ENCODE data around the gene NTRK3. TPM values are rescaled to one million over a fixed set of nuclear protein-coding genes. Genes with fewer than 3 reads are reported as not detected.

NTRK3 gene
- total RNA-seq, 6 experiments from 2014 or later: 0.35 to 0.75 (median 0.46) TPM

- 80% methylated on average over 1 of the region's 1 CpG for WGBS (ENCODE audit: insufficient coverage, low coverage, low lambda C conversion rate, missing lambda C conversion rate)
- intact Hi-C loops (cut with DNase I): no loop called here
- Histone ChIP-seq H3K4me1 (no peaks in the 10 kb centered on the region), H3K27ac (no peak overlapping the region), H3K36me3 (no peaks in the 10 kb centered on the region), H3K9me3 (no peaks in the 10 kb centered on the region), H3K4me3 (no peak overlapping the region), H3K27me3 (peaks cover 0 to 3% of the 10 kb centered on the region in 2 donors)
- DNase-seq (no peak), ATAC-seq (no peak)
- TF ChIP-seq CTCF (IDR thresholded peaks at IDR 0.05) (no peak), POLR2A (IDR thresholded peaks at IDR 0.05) (no peak)
These were observed 437.8 kb downstream of the NTRK3 start for GRCh38 chr15:87818756-87819155.

DNA sequence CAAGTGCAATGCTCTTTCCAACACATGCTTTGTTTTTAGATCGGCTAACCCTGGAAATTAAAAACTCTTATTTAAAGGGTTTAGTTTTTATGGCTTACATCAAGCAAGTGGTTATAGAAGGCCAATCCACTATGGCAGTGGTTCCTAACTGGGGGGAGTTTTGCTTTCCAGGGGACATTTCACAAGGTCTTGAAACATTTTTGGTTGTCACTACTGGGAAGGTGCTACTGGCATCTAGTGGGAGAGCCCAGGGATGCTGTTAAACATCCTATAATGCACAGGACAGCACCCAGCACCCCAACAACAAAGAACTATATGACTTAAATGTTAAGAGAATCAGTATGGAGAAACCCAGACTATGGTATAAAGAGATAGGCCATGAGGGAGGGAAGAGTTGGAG is 439.0 kb downstream of the NTRK3 start:
- ATAC-seq: no peak
- no peaks in the 10 kb centered on the region for H3K9me3 ChIP-seq
- no peak overlapping the region for H3K27ac ChIP-seq
- H3K4me3 ChIP-seq: no peak overlapping the region
- H3K27me3 ChIP-seq: no peaks in the 10 kb centered on the region
- intact Hi-C loops (cut with DNase I): no loop called here
- TF ChIP-seq CTCF (IDR thresholded peaks at IDR 0.05): no peak
- no peak for TF ChIP-seq POLR2A (IDR thresholded peaks at IDR 0.05)
- H3K4me1 ChIP-seq: no peaks in the 10 kb centered on the region
- no peak for DNase-seq
- WGBS (ENCODE audit: insufficient coverage, low coverage, low lambda C conversion rate, missing lambda C conversion rate): 83% methylated on average over 1 of the region's 1 CpG
- no peaks in the 10 kb centered on the region for H3K36me3 ChIP-seq

DNA sequence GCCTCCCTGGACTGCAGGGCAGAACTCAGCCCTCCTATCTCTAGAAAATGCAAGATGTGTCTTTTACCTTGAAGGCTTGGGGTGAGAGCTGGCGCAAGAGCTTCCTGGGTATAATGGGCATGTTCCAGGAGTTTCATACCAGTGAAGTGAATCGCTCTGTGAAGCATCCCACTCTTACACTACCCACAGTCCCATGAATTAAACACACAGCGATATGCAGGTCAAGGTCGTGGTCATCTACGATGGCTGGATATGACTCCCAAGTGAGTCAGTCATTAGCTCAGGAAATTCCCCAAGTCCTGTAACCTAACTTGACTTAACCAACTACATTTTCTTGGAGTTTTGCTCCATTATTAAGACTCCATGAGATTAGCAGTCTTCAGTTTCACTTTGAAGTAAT is 439.7 kb downstream of the NTRK3 start:
- Histone ChIP-seq H3K4me1 (no peaks in the 10 kb centered on the region), H3K9me3 (no peaks in the 10 kb centered on the region), H3K36me3 (no peaks in the 10 kb centered on the region), H3K4me3 (no peak overlapping the region), H3K27ac (no peak overlapping the region), H3K27me3 (no peaks in the 10 kb centered on the region)
- intact Hi-C loops (cut with DNase I): no loop called here
- ATAC-seq: no peak
- TF ChIP-seq POLR2A (IDR thresholded peaks at IDR 0.05) (no peak), CTCF (IDR thresholded peaks at IDR 0.05) (no peak)
- WGBS (ENCODE audit: insufficient coverage, low coverage, low lambda C conversion rate, missing lambda C conversion rate): 60% methylated on average over 1 of the region's 5 CpGs
- no peak for DNase-seq

- intact Hi-C loops (cut with DNase I): no loop called here
- no peak for ATAC-seq
- no peak overlapping the region for H3K27ac ChIP-seq
- H3K36me3 ChIP-seq: no peaks in the 10 kb centered on the region
- no peak for DNase-seq
- WGBS (ENCODE audit: insufficient coverage, low coverage, low lambda C conversion rate, missing lambda C conversion rate): 50% methylated on average over 1 of the region's 1 CpG
- no peak overlapping the region for H3K4me3 ChIP-seq
- TF ChIP-seq POLR2A (IDR thresholded peaks at IDR 0.05): no peak
- no peak for TF ChIP-seq CTCF (IDR thresholded peaks at IDR 0.05)
- no peaks in the 10 kb centered on the region for H3K9me3 ChIP-seq
- H3K4me1 ChIP-seq: no peaks in the 10 kb centered on the region
- no peaks in the 10 kb centered on the region for H3K27me3 ChIP-seq
These were observed 440.5 kb downstream of the NTRK3 start for GRCh38 chr15:87816016-87816415.

Small RNA genes within 50 kb of the gene (small RNA-seq; reads per million reads assigned to genes)
- gene MED28P6: 0 reads per million in 2 experiments

Other genes starting within 250 kb of the NTRK3 start
- 10 to 100 TPM; 25.4 to 38.4 (median 33.9) TPM for gene MRPL46, start 210.6 kb upstream of the NTRK3 start, total RNA-seq
- gene MRPS11, start 211.0 kb upstream of the NTRK3 start, total RNA-seq: 10 to 100 TPM; 25.4 to 38.0 (median 32.7) TPM